HG02870 (cell line): ENCODE measurements around the gene ZNF608.

ENCODE experiments used
- ATAC-seq: cut with Tn5 transposase; IDR thresholded peaks from one replicate; pipeline ENCODE4 v1.9.1; 2021; ENCODE audit warnings: mild to moderate bottlenecking, moderate library complexity; ENCODE audit not compliant: unreplicated experiment

Gene ZNF608

DNA sequence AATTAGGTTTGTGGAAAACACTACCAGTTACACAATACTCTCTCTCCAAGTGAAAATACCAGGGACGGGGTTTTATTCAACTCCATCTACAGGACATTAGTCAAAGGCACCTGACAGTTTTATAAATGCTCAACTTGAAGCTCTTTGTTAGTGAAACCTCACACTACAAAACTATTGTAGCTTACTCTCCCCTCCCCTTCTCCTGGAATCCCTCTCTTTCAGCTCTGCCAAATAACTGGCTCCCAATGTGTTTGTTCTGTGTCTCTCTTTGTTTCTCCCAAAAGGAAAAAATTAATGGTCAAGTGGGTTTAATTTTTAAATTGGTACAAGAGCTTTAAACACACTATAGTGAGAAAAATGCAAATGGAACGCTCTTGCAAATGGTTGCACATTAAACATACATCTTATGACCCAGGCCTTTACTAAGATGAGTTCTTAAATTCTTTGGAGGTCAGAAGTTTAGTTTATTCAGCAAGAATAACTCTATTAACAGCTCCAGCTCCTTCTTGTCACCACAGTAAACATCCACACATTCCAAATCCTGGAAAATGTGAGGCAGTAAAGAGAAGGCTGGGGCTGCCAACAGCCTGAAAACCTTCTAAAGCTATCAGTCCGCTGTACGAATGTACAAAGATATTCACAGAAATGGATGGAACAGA lies 48.4 kb downstream of the ZNF608 start:
- no peak for ATAC-seq

DNA sequence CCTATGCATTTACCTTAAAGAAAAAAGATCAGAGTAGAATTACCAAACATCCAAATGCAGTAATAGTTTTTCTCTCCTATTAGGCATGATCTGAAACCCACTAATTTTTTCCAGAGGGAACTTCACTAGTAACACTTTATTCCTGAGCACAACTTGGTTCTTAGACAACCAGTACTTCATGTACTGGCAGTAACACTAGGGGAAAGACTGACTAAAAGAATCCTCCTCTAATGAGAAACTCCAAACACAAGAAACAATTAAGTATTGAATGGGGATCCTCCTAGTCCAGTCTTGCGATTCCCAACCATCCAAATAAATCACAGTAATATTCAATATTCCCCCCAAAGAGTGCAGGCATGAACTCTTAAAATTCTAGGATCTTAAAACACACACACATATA lies 48.9 kb downstream of the ZNF608 start:
- ATAC-seq = no peak

DNA sequence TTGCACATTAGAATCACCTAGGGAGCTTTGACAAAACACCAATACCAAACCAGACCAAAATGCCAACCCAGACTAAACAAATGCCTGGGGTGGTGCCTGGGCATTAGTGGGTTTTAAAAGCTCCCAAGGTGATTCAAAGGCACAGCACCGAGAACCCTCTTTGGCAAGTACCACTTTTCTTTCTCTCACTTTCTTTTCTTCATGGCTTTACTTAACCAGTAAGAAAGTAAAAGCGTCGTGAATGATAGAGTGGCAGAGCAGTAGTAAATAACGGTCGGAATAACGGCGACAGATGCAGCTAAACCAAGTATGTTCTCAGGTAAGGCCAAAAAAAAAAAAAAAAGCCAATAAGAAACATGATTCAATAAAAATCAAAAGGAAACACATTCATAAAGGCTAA lies 49.5 kb downstream of the ZNF608 start:
- ATAC-seq = no peak
